Keratinocyte (primary cell): ENCODE results near the gene ADGRB3. TPM values are rescaled to one million over a fixed set of nuclear protein-coding genes. Genes with fewer than 3 reads are reported as not detected.

Experiments used
- DNase-seq: peaks from one replicate; pipeline ENCODE4 v3.0.0-alpha.2; 2011; ENCODE audit warnings: low read depth, missing footprints, low spot score
- FAIRE-seq: peaks from 2 replicates; lab custom pipeline; 2011; peaks lifted over from hg19 to GRCh38; lab: Jason Lieb, UNC
- H2AFZ ChIP-seq: 2 replicates; pipeline ENCODE4 v1.6.0; 2012; ENCODE audit warnings: low read length, control low read depth, inconsistent platforms; ENCODE audit not compliant: control insufficient read depth
- H3K27ac ChIP-seq: 2 replicates; pipeline ENCODE4 v1.5.1; 2011; ENCODE audit warnings: low read length; ENCODE audit not compliant: control insufficient read depth, insufficient read depth
- H3K27me3 ChIP-seq: 3 replicates; pipeline ENCODE4 v1.6.0; 2011; ENCODE audit warnings: low read length; ENCODE audit not compliant: control insufficient read depth, insufficient read depth; ENCODE audit errors: extremely low read depth
- H3K36me3 ChIP-seq, 2 experiments: 2 replicates in 1 of 2; 3 replicates in 1 of 2; pipeline ENCODE4 v1.5.1; 2011; ENCODE audit warnings: low read length in 2 of 2, mild to moderate bottlenecking in 1 of 2; ENCODE audit not compliant: control insufficient read depth in 2 of 2, insufficient read depth in 2 of 2; ENCODE audit errors: extremely low read depth in 1 of 2
- H3K4me1 ChIP-seq: 3 replicates; pipeline ENCODE4 v1.5.1; 2011; ENCODE audit warnings: low read length; ENCODE audit not compliant: control insufficient read depth, insufficient read depth; ENCODE audit errors: extremely low read depth
- H3K4me2 ChIP-seq: 3 replicates; pipeline ENCODE4 v1.6.0; 2011; ENCODE audit warnings: low read depth, low read length; ENCODE audit not compliant: control insufficient read depth, insufficient read depth; ENCODE audit errors: extremely low read depth
- H3K4me3 ChIP-seq, 3 experiments: fragments of 200-600 bp in 1 of 3; sonication (generic) in 1 of 3; 2 replicates in 2 of 3; 3 replicates in 1 of 3; pipeline ENCODE4 v1.5.1; 2011 to 2016; ENCODE audit warnings: low read length in 3 of 3, mild to moderate bottlenecking in 3 of 3, control low read depth in 2 of 3, inconsistent platforms in 1 of 3, low read depth in 1 of 3, mixed read lengths in 1 of 3, mixed run types in 1 of 3, moderate library complexity in 1 of 3; ENCODE audit not compliant: control insufficient read depth in 2 of 3, insufficient read depth in 2 of 3; ENCODE audit errors: extremely low read depth in 1 of 3
- H3K79me2 ChIP-seq: 2 replicates; pipeline ENCODE4 v1.6.0; 2012; ENCODE audit warnings: low read length; ENCODE audit not compliant: control insufficient read depth, insufficient read depth
- H3K9ac ChIP-seq: 3 replicates; pipeline ENCODE4 v1.6.0; 2011; ENCODE audit warnings: low read length; ENCODE audit not compliant: control insufficient read depth, insufficient read depth; ENCODE audit errors: extremely low read depth
- H3K9me1 ChIP-seq: 3 replicates; pipeline ENCODE4 v1.6.0; 2011; ENCODE audit warnings: low read length; ENCODE audit not compliant: control insufficient read depth, insufficient read depth; ENCODE audit errors: extremely low read depth
- H3K9me3 ChIP-seq: 2 replicates; pipeline ENCODE4 v1.5.1; 2012; ENCODE audit warnings: low read depth, low read length; ENCODE audit not compliant: control insufficient read depth
- H4K20me1 ChIP-seq: 3 replicates; pipeline ENCODE4 v1.6.0; 2011; ENCODE audit warnings: low read length; ENCODE audit not compliant: control insufficient read depth, insufficient read depth; ENCODE audit errors: extremely low read depth
- CTCF ChIP-seq, 3 experiments: IDR thresholded peaks in 1 of 3; conservative IDR thresholded peaks in 1 of 3; optimal IDR thresholded peaks in 1 of 3; 2 replicates in 2 of 3; 3 replicates in 1 of 3; pipeline versions ENCODE3 to v1.5.1; 2011; ENCODE audit warnings: low read length in 3 of 3, mild to moderate bottlenecking in 3 of 3, moderate library complexity in 2 of 3, control low read depth in 1 of 3, inconsistent platforms in 1 of 3; ENCODE audit not compliant: insufficient read depth in 2 of 3; ENCODE audit errors: extremely low read depth in 1 of 3
- EZH2 ChIP-seq: IDR thresholded peaks from one replicate; pipeline ENCODE4 v1.6.1; 2012; ENCODE audit warnings: inconsistent platforms, mild to moderate bottlenecking, low read length, moderate library complexity
- dilution Hi-C: fragments of 300-500 bp; cut with MboI; formaldehyde crosslinking; loops from one replicate; pipeline ENCODE4 v1.7.0; 2020; ENCODE audit warnings: low sequenced_read_pairs; ENCODE audit not compliant: extremely low pct_ligation_motif_present
- polyA plus RNA-seq, 5 experiments: library from polyadenylated mRNA; depleted of rRNA in 3 of 5; stranded (reverse) in 3 of 5; stranded (forward) in 1 of 5; unstranded in 1 of 5; fragments of >200 nt; gene quantifications; 1 replicate in 1 of 5; 2 replicates in 3 of 5; 3 replicates in 1 of 5; pipeline versions ENCODE4 v1.2.1 to v1.2.3, GENCODE V29; 2011 to 2012; ENCODE audit warnings: missing spikeins in 2 of 5, low read depth in 1 of 5, low replicate concordance in 1 of 5

The ADGRB3 gene
- polyA plus RNA-seq, 1 donor (not counting 4 experiments of a cell fraction or from before 2014, with no cell fraction given) = not detected

- Histone ChIP-seq H3K4me3 (no peak overlapping the region), H3K9me1 (no peaks in the 10 kb centered on the region), H3K4me1 (no peaks in the 10 kb centered on the region), H3K79me2 (no peaks in the 10 kb centered on the region), H4K20me1 (no peaks in the 10 kb centered on the region), H3K4me2 (no peak overlapping the region), H3K9me3 (no peaks in the 10 kb centered on the region), H3K9ac (no peak overlapping the region), H2AFZ (no peak overlapping the region), H3K36me3 (no peaks in the 10 kb centered on the region), H3K27ac (no peak overlapping the region), H3K27me3 (no peaks in the 10 kb centered on the region)
- dilution Hi-C loops = no loop called here
- DNase-seq (no peak), FAIRE-seq (no peak)
- TF ChIP-seq CTCF (optimal IDR thresholded peaks at IDR 0.05 in 1 of 3, IDR thresholded peaks at IDR 0.05 in 1 of 3, conservative IDR thresholded peaks at IDR 0.05 in 1 of 3; ENCODE audit: extremely low read depth in 1 of 3, insufficient read depth in 2 of 3, low read length in 3 of 3) (no peak), EZH2 (no peak)
Observed at GRCh38 chr6:69042297-69042696, 407.2 kb downstream of the ADGRB3 start.

- Histone ChIP-seq H3K9me3 (no peaks in the 10 kb centered on the region), H2AFZ (no peak overlapping the region), H3K9ac (no peak overlapping the region), H3K4me1 (no peaks in the 10 kb centered on the region), H3K79me2 (no peaks in the 10 kb centered on the region), H3K27ac (no peak overlapping the region), H3K36me3 (no peaks in the 10 kb centered on the region), H4K20me1 (no peaks in the 10 kb centered on the region), H3K9me1 (no peaks in the 10 kb centered on the region), H3K4me2 (no peak overlapping the region), H3K4me3 (no peak overlapping the region), H3K27me3 (no peaks in the 10 kb centered on the region)
- TF ChIP-seq CTCF (optimal IDR thresholded peaks at IDR 0.05 in 1 of 3, IDR thresholded peaks at IDR 0.05 in 1 of 3, conservative IDR thresholded peaks at IDR 0.05 in 1 of 3; ENCODE audit: extremely low read depth in 1 of 3, insufficient read depth in 2 of 3, low read length in 3 of 3) (no peak), EZH2 (no peak)
- FAIRE-seq (no peak), DNase-seq (no peak)
- dilution Hi-C loops = no loop called here
Observed at GRCh38 chr6:69044534-69044933, 409.5 kb downstream of the ADGRB3 start.
